Endodermal cell (in vitro differentiated cells): ENCODE data around the gene MRPS9. TPM values are rescaled to one million over a fixed set of nuclear protein-coding genes. Genes with fewer than 3 reads are reported as not detected.

Experiments
- DNase-seq: peaks from one replicate; pipeline ENCODE4 v3.0.0-alpha.2; 2017
- H3K27ac ChIP-seq: 2 replicates; pipeline ENCODE4 v1.5.1; 2013; ENCODE audit warnings: mild to moderate bottlenecking, low read depth, low read length, moderate library complexity
- H3K27me3 ChIP-seq: 2 replicates; pipeline ENCODE4 v1.6.1; 2013; ENCODE audit warnings: mild to moderate bottlenecking, low read length, moderate library complexity; ENCODE audit not compliant: insufficient read depth, control insufficient read depth, poor library complexity, severe bottlenecking
- H3K36me3 ChIP-seq: 2 replicates; pipeline ENCODE4 v1.7.0; 2013; ENCODE audit warnings: mild to moderate bottlenecking, low read length, moderate library complexity; ENCODE audit not compliant: control insufficient read depth, insufficient read depth
- H3K4me1 ChIP-seq: one replicate; pipeline ENCODE4 v1.7.0; 2013; ENCODE audit warnings: low read length; ENCODE audit not compliant: control insufficient read depth, insufficient read depth
- H3K4me3 ChIP-seq: 2 replicates; pipeline ENCODE4 v1.5.1; 2013; ENCODE audit warnings: mild to moderate bottlenecking, low read length, moderate library complexity
- H3K9ac ChIP-seq: 2 replicates; pipeline ENCODE4 v1.6.1; 2013; ENCODE audit warnings: mild to moderate bottlenecking, low read length, moderate library complexity; ENCODE audit not compliant: poor library complexity, severe bottlenecking; ENCODE audit errors: extremely low read depth
- H3K9me3 ChIP-seq: 2 replicates; pipeline ENCODE4 v1.6.1; 2013; ENCODE audit warnings: mild to moderate bottlenecking, low read length, moderate library complexity; ENCODE audit not compliant: control insufficient read depth
- H3K27ac Mint-ChIP-seq: 2 replicates; pipeline ENCODE4 v1.8.0; 2020; ENCODE audit warnings: mixed read lengths
- H3K27me3 Mint-ChIP-seq: 2 replicates; pipeline ENCODE4 v1.8.0; 2021; ENCODE audit warnings: mild to moderate bottlenecking, mixed read lengths; ENCODE audit not compliant: insufficient read depth
- H3K36me3 Mint-ChIP-seq: 2 replicates; pipeline ENCODE4 v1.8.0; 2020; ENCODE audit warnings: low read depth, mixed read lengths
- H3K4me1 Mint-ChIP-seq: 2 replicates; pipeline ENCODE4 v1.8.0; 2020; ENCODE audit warnings: mixed read lengths
- H3K4me3 Mint-ChIP-seq: 2 replicates; pipeline ENCODE4 v1.8.0; 2020; ENCODE audit warnings: mild to moderate bottlenecking, moderate library complexity, mixed read lengths
- H3K9me3 Mint-ChIP-seq: 2 replicates; pipeline ENCODE4 v1.8.0; 2020; ENCODE audit warnings: mild to moderate bottlenecking, mixed read lengths
- whole genome bisulfite sequencing, 2 experiments: methylation state at CpG; one replicate each; pipeline versions ENCODE4 v1.1.5 to v1.1.7; 2013; ENCODE audit warnings: missing lambda C conversion rate in 2 of 2, mixed read lengths in 1 of 2; ENCODE audit not compliant: insufficient coverage in 1 of 2, insufficient read length in 1 of 2; 5-methylcytosine and 5-hydroxymethylcytosine counted together
- total RNA-seq, 2 donors: library from RNA; stranded (reverse); fragmentation: NEBNext Ultra II Directional in 1 of 2; extraction: Animal tissue kit (Norgen Biotek cat#: 25700) in 1 of 2; gene quantifications; 2 replicates in 1 of 2; 3 replicates in 1 of 2; pipeline ENCODE4 v1.2.1, GENCODE V29; 2021
- TF ChIP-seq, protein P1 (sequence below): fragments of 200-600 bp; sonication (generic); conservative IDR thresholded peaks from 2 replicates; pipeline ENCODE4 v1.5.0; 2021; ENCODE audit warnings: antibody characterized with exemption, mild to moderate bottlenecking

MRPS9 gene
- total RNA-seq, 2 donors from 2014 or later: 43.4 to 52.1 TPM

DNA sequence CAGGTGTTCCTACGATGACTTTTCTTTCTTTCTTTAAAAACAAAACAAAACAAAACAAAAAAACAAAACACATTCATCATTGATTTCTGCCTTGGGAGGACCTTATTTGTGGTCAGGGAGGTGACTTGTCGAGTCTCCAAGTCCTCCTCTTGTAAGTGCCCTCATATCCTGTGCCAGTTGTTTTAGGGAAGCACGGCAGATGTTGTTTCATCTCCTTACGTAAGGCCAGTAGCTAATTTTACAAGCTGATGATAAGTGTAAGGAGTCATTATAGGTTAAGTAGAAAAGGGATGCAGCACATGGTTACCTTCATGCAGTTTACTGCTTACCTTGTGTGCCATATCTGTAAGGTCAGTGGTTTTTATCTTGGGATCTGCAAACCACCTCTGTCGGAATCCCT lies 52.2 kb downstream of the MRPS9 start:
- Mint-ChIP-seq H3K9me3 (no peaks in the 10 kb centered on the region), H3K36me3 (peaks cover 8% of the 10 kb centered on the region), H3K27me3 (no peaks in the 10 kb centered on the region), H3K4me3 (no peak overlapping the region), H3K4me1 (no peaks in the 10 kb centered on the region), H3K27ac (no peak overlapping the region)
- 93 to 94% methylated on average over 4 to 5 of the region's 5 CpGs for WGBS, 2 experiments
- no peak overlapping the region for H3K27ac ChIP-seq
- H3K4me3 ChIP-seq: no peak overlapping the region
- H3K9ac ChIP-seq: no peak overlapping the region
- no peaks in the 10 kb centered on the region for H3K9me3 ChIP-seq
- peaks cover 38% of the 10 kb centered on the region for H3K36me3 ChIP-seq
- no peaks in the 10 kb centered on the region for H3K27me3 ChIP-seq
- no peak for DNase-seq
- no peaks in the 10 kb centered on the region for H3K4me1 ChIP-seq
- TF ChIP-seq, protein P1, sequence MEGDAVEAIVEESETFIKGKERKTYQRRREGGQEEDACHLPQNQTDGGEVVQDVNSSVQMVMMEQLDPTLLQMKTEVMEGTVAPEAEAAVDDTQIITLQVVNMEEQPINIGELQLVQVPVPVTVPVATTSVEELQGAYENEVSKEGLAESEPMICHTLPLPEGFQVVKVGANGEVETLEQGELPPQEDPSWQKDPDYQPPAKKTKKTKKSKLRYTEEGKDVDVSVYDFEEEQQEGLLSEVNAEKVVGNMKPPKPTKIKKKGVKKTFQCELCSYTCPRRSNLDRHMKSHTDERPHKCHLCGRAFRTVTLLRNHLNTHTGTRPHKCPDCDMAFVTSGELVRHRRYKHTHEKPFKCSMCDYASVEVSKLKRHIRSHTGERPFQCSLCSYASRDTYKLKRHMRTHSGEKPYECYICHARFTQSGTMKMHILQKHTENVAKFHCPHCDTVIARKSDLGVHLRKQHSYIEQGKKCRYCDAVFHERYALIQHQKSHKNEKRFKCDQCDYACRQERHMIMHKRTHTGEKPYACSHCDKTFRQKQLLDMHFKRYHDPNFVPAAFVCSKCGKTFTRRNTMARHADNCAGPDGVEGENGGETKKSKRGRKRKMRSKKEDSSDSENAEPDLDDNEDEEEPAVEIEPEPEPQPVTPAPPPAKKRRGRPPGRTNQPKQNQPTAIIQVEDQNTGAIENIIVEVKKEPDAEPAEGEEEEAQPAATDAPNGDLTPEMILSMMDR: no peak

DNA sequence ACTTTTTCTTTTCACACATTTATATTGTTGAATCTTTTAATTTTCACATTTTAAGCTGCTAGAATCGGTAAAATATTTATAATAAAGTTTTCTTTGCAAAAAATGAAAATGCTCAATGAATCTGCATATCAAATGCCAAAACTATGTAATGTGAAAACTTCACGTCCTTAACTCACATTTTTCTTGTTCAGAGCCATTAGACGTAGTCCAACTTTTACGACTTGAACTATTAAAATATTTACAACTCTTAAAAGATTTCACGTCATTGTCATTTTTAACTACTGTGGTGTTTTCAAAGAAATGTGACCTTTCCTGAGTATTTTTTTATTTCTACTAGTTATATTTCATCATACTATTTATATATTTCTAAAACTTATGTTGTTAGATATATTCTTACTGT lies 54.9 kb downstream of the MRPS9 start:
- Mint-ChIP-seq H3K27ac (no peak overlapping the region), H3K4me3 (no peak overlapping the region), H3K27me3 (no peaks in the 10 kb centered on the region), H3K36me3 (peaks cover 22% of the 10 kb centered on the region), H3K9me3 (no peaks in the 10 kb centered on the region), H3K4me1 (no peaks in the 10 kb centered on the region)
- no peak overlapping the region for H3K9ac ChIP-seq
- no peaks in the 10 kb centered on the region for H3K4me1 ChIP-seq
- no peak overlapping the region for H3K27ac ChIP-seq
- no peak overlapping the region for H3K4me3 ChIP-seq
- H3K27me3 ChIP-seq: no peaks in the 10 kb centered on the region
- 80 to 93% methylated on average over 1 to 5 of the region's 5 CpGs for whole genome bisulfite sequencing, 2 experiments
- DNase-seq: no peak
- TF ChIP-seq, protein P1: no peak
- peaks cover 51% of the 10 kb centered on the region for H3K36me3 ChIP-seq
- H3K9me3 ChIP-seq: no peaks in the 10 kb centered on the region

DNA sequence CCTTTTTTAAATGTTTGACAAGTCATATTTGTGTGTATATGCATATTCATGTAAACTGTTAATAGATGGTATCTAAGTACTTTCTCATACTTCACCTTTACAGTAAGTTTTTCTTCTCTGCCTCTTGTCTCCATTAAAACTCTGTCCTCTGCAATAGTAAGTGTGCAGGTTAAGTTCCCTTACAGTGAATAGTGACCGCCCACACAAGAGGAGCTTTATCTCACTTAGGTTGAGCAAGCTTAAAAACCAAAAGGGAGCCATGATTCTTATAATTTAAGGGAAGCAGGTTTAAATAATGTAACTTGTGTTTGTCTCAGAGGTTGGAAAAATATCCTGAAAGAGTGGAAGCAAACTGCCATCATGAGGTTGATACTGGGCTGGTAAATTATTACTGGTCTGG lies 61.3 kb downstream of the MRPS9 start:
- Histone ChIP-seq H3K4me3 (no peak overlapping the region), H3K4me1 (no peaks in the 10 kb centered on the region), H3K9ac (no peak overlapping the region), H3K27ac (no peak overlapping the region), H3K9me3 (no peaks in the 10 kb centered on the region), H3K27me3 (no peaks in the 10 kb centered on the region), H3K36me3 (peaks cover 51% of the 10 kb centered on the region)
- H3K4me3 Mint-ChIP-seq: no peak overlapping the region
- H3K9me3 Mint-ChIP-seq: no peaks in the 10 kb centered on the region
- H3K36me3 Mint-ChIP-seq: peaks cover 49% of the 10 kb centered on the region
- no peak overlapping the region for H3K27ac Mint-ChIP-seq
- TF ChIP-seq, protein P1: no peak
- no peak for DNase-seq
- 100% methylated on average over 1 of the region's 1 CpG for WGBS, 2 experiments
- peaks cover 9% of the 10 kb centered on the region for H3K4me1 Mint-ChIP-seq
- H3K27me3 Mint-ChIP-seq: peaks cover 3% of the 10 kb centered on the region
